MM.1S (cell line): Measurements from ENCODE around the gene NEK2.

Experiments used
- EZH2 ChIP-seq: fragments of 300-600 bp; sonication (generic); optimal IDR thresholded peaks from 2 replicates; pipeline ENCODE3; 2017; ENCODE audit warnings: low read depth, mild to moderate bottlenecking, antibody characterized with exemption, low read length, mixed read lengths
- EZH2phosphoT487 ChIP-seq: fragments of 300-600 bp; sonication (generic); IDR thresholded peaks from 2 replicates; pipeline ENCODE4 v1.6.1; 2018; ENCODE audit warnings: antibody characterized with exemption, low read length
- TF ChIP-seq, protein P1 (sequence below): fragments of 300-600 bp; sonication (generic); IDR thresholded peaks from 2 replicates; pipeline ENCODE4 v1.5.1; 2016; ENCODE audit warnings: antibody characterized with exemption, low read length, mixed read lengths

DNA sequence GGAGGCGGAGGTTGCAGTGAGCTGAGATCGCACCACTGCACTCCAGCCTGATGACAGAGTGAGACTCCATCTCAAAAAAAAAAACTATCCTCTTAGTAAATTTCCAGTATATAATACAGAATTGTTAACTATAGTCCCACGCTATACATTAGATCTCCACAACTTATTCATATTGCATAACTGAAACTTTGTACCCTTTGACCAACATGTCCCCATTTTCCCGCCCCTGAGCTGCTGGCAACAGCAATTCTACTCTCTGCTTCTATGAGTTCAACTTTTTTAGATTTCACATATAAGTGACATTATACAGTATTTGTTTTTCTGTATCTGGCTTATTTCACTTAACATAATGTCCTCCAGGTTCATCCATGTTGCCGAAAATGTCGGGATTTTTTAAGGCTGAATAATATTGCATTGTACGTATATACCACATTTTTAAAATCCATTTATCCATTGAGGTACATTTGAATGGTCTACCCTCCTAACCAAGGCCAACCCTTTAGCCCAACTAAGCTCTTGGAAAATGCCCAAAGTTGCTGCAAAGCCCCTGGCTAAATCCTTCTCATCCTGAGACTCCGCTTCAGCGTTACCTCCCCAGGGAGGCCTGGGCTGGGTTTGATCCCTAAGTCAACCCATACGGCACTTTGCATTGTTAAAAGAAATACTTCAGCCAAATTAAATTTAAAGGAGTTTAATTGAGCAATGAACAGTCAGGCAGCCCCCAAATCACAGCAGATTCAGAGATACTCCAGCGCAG lies 34.2 kb downstream of the NEK2 start:
- TF ChIP-seq, protein P1, sequence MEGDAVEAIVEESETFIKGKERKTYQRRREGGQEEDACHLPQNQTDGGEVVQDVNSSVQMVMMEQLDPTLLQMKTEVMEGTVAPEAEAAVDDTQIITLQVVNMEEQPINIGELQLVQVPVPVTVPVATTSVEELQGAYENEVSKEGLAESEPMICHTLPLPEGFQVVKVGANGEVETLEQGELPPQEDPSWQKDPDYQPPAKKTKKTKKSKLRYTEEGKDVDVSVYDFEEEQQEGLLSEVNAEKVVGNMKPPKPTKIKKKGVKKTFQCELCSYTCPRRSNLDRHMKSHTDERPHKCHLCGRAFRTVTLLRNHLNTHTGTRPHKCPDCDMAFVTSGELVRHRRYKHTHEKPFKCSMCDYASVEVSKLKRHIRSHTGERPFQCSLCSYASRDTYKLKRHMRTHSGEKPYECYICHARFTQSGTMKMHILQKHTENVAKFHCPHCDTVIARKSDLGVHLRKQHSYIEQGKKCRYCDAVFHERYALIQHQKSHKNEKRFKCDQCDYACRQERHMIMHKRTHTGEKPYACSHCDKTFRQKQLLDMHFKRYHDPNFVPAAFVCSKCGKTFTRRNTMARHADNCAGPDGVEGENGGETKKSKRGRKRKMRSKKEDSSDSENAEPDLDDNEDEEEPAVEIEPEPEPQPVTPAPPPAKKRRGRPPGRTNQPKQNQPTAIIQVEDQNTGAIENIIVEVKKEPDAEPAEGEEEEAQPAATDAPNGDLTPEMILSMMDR, result no peak
- TF ChIP-seq EZH2, result no peak
- TF ChIP-seq EZH2phosphoT487, result no peak
